Astrocyte (in vitro differentiated cells and primary cell): ENCODE measurements around the gene HHIPL2. TPM values are rescaled to one million over a fixed set of nuclear protein-coding genes. Genes with fewer than 3 reads are reported as not detected.

Experiments used
- DNase-seq: peaks from one replicate; pipeline ENCODE4 v3.0.0-alpha.2; 2010; ENCODE audit warnings: low read depth
- FAIRE-seq: peaks from 2 replicates; lab custom pipeline; 2011; peaks lifted over from hg19 to GRCh38; lab: Jason Lieb, UNC
- H2AFZ ChIP-seq: 2 replicates; pipeline ENCODE4 v1.6.0; 2012; ENCODE audit warnings: low read depth, low read length, inconsistent platforms
- H3K27ac ChIP-seq: 2 replicates; pipeline ENCODE4 v1.5.1; 2011; ENCODE audit warnings: low read depth, low read length, inconsistent platforms
- H3K27me3 ChIP-seq: 2 replicates; pipeline ENCODE4 v1.6.0; 2011; ENCODE audit warnings: low read length, inconsistent platforms; ENCODE audit not compliant: insufficient read depth
- H3K36me3 ChIP-seq: 2 replicates; pipeline ENCODE4 v1.5.1; 2011; ENCODE audit warnings: low read length, inconsistent platforms; ENCODE audit not compliant: insufficient read depth
- H3K4me1 ChIP-seq: 2 replicates; pipeline ENCODE4 v1.5.1; 2011; ENCODE audit warnings: low read length, inconsistent platforms; ENCODE audit not compliant: insufficient read depth
- H3K4me2 ChIP-seq: 2 replicates; pipeline ENCODE4 v1.6.0; 2012; ENCODE audit warnings: low read length, inconsistent platforms
- H3K4me3 ChIP-seq: 2 replicates; pipeline ENCODE4 v1.5.1; 2011; ENCODE audit warnings: low read depth, mild to moderate bottlenecking, low read length, inconsistent platforms; ENCODE audit not compliant: insufficient read depth
- H3K79me2 ChIP-seq: 2 replicates; pipeline ENCODE4 v1.6.0; 2012; ENCODE audit warnings: mild to moderate bottlenecking, low read length, inconsistent platforms; ENCODE audit not compliant: insufficient read depth
- H3K9ac ChIP-seq: 2 replicates; pipeline ENCODE4 v1.6.0; 2012; ENCODE audit warnings: mild to moderate bottlenecking, low read length, inconsistent platforms
- H3K9me3 ChIP-seq: 2 replicates; pipeline ENCODE4 v1.5.1; 2012; ENCODE audit warnings: low read depth, mild to moderate bottlenecking, low read length, inconsistent platforms; ENCODE audit not compliant: insufficient read depth
- H4K20me1 ChIP-seq: 2 replicates; pipeline ENCODE4 v1.6.0; 2012; ENCODE audit warnings: low read length, inconsistent platforms; ENCODE audit not compliant: insufficient read depth
- H3K27ac Mint-ChIP-seq: one replicate; pipeline ENCODE4 v1.8.0; 2021; ENCODE audit warnings: mild to moderate bottlenecking, mixed read lengths; ENCODE audit not compliant: unreplicated experiment
- H3K27me3 Mint-ChIP-seq: one replicate; pipeline ENCODE4 v1.8.0; 2021; ENCODE audit warnings: low read depth, mixed read lengths; ENCODE audit not compliant: unreplicated experiment
- H3K36me3 Mint-ChIP-seq: one replicate; pipeline ENCODE4 v1.8.0; 2021; ENCODE audit warnings: low read depth, mixed read lengths; ENCODE audit not compliant: unreplicated experiment
- H3K4me1 Mint-ChIP-seq: one replicate; pipeline ENCODE4 v1.8.0; 2021; ENCODE audit warnings: low read depth, mixed read lengths; ENCODE audit not compliant: unreplicated experiment
- H3K4me3 Mint-ChIP-seq: one replicate; pipeline ENCODE4 v1.8.0; 2021; ENCODE audit warnings: mild to moderate bottlenecking, moderate library complexity, mixed read lengths; ENCODE audit not compliant: unreplicated experiment
- H3K9me3 Mint-ChIP-seq: one replicate; pipeline ENCODE4 v1.8.0; 2021; ENCODE audit warnings: mild to moderate bottlenecking, mixed read lengths; ENCODE audit not compliant: unreplicated experiment
- CTCF ChIP-seq: IDR thresholded peaks from 2 replicates; pipeline ENCODE4 v1.5.1; 2011; ENCODE audit warnings: low read depth, mild to moderate bottlenecking, inconsistent platforms, low read length, moderate library complexity; ENCODE audit not compliant: insufficient read depth
- EZH2 ChIP-seq: IDR thresholded peaks from 2 replicates; pipeline ENCODE4 v1.6.1; 2012; ENCODE audit warnings: mild to moderate bottlenecking, low read length, inconsistent platforms; ENCODE audit not compliant: insufficient read depth
- total RNA-seq: library from RNA; stranded (reverse); gene quantifications from 2 replicates; pipeline ENCODE4 v1.2.1, GENCODE V29; 2021

The HHIPL2 gene
- total RNA-seq, 1 donor from 2014 or later: 0.16 TPM

GRCh38 chr1:222540598-222540995 is 7.3 kb downstream of the HHIPL2 start:
- Histone ChIP-seq H3K9me3 (no peaks in the 10 kb centered on the region), H3K9ac (no peak overlapping the region), H3K4me3 (no peak overlapping the region), H3K79me2 (no peaks in the 10 kb centered on the region), H4K20me1 (no peaks in the 10 kb centered on the region), H3K4me2 (no peak overlapping the region), H3K36me3 (no peaks in the 10 kb centered on the region), H2AFZ (no peak overlapping the region), H3K27me3 (peaks cover 2% of the 10 kb centered on the region), H3K4me1 (no peaks in the 10 kb centered on the region), H3K27ac (no peak overlapping the region)
- no peak overlapping the region for H3K4me3 Mint-ChIP-seq
- no peaks in the 10 kb centered on the region for H3K36me3 Mint-ChIP-seq
- DNase-seq (no peak), FAIRE-seq (no peak)
- peaks cover 2% of the 10 kb centered on the region for H3K27me3 Mint-ChIP-seq
- H3K27ac Mint-ChIP-seq: no peak overlapping the region
- H3K4me1 Mint-ChIP-seq: peaks cover 3% of the 10 kb centered on the region
- H3K9me3 Mint-ChIP-seq: no peaks in the 10 kb centered on the region
- TF ChIP-seq EZH2 (no peak), CTCF (no peak)

- Mint-ChIP-seq H3K4me3 (no peak overlapping the region), H3K27ac (no peak overlapping the region), H3K27me3 (no peaks in the 10 kb centered on the region), H3K9me3 (no peaks in the 10 kb centered on the region), H3K4me1 (peaks cover 3% of the 10 kb centered on the region), H3K36me3 (no peaks in the 10 kb centered on the region)
- peaks cover under 1% of the 10 kb centered on the region for H3K27me3 ChIP-seq
- no peaks in the 10 kb centered on the region for H3K79me2 ChIP-seq
- FAIRE-seq (no peak), DNase-seq (no peak)
- no peaks in the 10 kb centered on the region for H3K4me1 ChIP-seq
- H3K4me2 ChIP-seq: no peak overlapping the region
- no peak overlapping the region for H3K27ac ChIP-seq
- H3K9me3 ChIP-seq: no peaks in the 10 kb centered on the region
- no peak overlapping the region for H2AFZ ChIP-seq
- H3K36me3 ChIP-seq: no peaks in the 10 kb centered on the region
- H3K9ac ChIP-seq: no peak overlapping the region
- H4K20me1 ChIP-seq: no peaks in the 10 kb centered on the region
- TF ChIP-seq CTCF: no peak
- no peak for TF ChIP-seq EZH2
- H3K4me3 ChIP-seq: no peak overlapping the region
Observed at GRCh38 chr1:222539951-222540597, 7.8 kb downstream of the HHIPL2 start.

GRCh38 chr1:222535455-222535854 is 12.4 kb downstream of the HHIPL2 start:
- Histone ChIP-seq H3K4me3 (no peak overlapping the region), H3K36me3 (no peaks in the 10 kb centered on the region), H3K4me2 (no peak overlapping the region), H3K9ac (no peak overlapping the region), H3K27me3 (peaks cover 3% of the 10 kb centered on the region), H3K27ac (no peak overlapping the region), H4K20me1 (no peaks in the 10 kb centered on the region), H3K9me3 (no peaks in the 10 kb centered on the region), H3K4me1 (no peaks in the 10 kb centered on the region), H2AFZ (no peak overlapping the region), H3K79me2 (no peaks in the 10 kb centered on the region)
- Mint-ChIP-seq H3K36me3 (no peaks in the 10 kb centered on the region), H3K9me3 (no peaks in the 10 kb centered on the region), H3K4me3 (no peak overlapping the region), H3K27ac (no peak overlapping the region), H3K27me3 (peaks cover 4% of the 10 kb centered on the region), H3K4me1 (peaks cover 3% of the 10 kb centered on the region)
- no peak for DNase-seq
- FAIRE-seq: no peak
- no peak for TF ChIP-seq EZH2
- no peak for TF ChIP-seq CTCF
